DLD1 (cell line): ENCODE results near the gene BZW2.

Experiments used
- in situ Hi-C: cut with HindIII; loops from 2 replicates; pipeline ENCODE4 v1.10.0; 2017; ENCODE audit warnings: low sequenced_read_pairs

The BZW2 gene

DNA sequence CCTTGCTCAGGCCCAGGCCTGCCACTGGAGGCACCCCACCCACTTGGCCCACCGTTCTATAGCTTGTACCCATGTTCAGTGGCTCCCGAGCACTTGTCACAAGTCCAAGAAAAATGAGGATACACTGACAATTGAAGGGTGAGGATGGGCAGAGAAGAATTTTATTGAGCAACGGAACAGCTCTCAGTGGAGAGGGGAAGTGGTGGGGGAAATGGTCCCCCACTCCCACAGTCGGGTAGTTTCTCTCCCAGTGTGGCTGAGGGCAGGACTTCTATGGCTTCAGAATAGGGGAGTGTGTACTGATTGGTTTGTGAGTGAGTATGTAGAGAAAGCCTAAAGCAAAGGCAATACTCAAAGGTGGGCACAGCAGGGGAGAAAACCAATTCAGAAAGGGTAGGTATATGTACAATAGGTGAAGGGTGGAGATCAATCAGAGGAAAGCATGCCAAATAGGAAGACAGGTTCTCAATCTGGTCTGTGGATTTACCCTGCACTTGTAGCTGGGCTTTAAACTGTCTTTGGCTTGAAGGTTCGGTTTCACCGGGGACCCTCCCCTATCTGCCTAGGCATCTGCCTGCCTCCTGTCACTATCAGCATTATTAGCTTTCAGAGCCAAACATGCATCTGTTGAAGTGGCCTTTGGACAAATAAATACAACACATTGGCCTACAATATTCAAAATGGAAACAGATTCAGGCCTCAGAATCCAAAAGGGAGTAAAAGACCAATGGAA is 98.7 kb downstream of the BZW2 start:
- in situ Hi-C loops: no loop called here

DNA sequence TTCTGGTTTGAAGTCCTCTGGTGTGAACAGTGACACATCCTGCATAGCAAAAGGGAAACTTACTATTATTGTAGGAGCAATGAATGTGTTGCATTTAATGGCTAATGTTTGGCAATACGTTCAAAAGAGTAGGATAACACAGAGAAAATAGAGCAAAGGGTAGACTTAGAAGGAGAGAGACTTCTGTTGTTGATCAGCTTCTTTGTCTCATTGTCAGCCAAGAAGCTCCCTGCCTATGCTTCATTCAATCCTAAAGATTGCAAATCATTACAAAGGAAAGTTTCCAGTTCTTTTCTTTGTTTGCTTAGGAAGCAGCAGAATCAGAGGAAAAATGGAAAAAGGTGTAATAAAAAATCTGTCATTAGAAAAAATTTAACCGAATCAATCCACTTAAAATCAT is 99.7 kb downstream of the BZW2 start:
- in situ Hi-C loops: no loop called here

DNA sequence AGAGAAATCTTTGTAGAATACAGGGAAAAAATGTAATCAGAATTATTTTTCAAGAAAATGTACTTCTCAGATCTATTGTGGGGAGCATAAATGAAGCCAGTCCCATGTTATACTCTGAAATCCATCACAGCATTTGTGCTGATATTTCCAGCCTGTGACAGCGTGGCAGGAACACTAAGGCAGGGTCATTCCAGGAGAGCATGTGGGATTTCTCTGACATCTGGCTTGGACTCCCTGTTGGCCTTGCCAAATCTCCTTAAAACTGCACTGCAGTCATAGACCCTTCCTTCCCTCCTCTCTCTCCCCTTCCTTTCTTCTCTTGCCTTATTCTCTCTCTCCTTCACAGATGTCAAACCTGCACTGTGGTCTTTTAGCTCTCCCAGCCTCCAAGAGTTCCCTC is 101.1 kb downstream of the BZW2 start:
- in situ Hi-C loops: no loop called here

DNA sequence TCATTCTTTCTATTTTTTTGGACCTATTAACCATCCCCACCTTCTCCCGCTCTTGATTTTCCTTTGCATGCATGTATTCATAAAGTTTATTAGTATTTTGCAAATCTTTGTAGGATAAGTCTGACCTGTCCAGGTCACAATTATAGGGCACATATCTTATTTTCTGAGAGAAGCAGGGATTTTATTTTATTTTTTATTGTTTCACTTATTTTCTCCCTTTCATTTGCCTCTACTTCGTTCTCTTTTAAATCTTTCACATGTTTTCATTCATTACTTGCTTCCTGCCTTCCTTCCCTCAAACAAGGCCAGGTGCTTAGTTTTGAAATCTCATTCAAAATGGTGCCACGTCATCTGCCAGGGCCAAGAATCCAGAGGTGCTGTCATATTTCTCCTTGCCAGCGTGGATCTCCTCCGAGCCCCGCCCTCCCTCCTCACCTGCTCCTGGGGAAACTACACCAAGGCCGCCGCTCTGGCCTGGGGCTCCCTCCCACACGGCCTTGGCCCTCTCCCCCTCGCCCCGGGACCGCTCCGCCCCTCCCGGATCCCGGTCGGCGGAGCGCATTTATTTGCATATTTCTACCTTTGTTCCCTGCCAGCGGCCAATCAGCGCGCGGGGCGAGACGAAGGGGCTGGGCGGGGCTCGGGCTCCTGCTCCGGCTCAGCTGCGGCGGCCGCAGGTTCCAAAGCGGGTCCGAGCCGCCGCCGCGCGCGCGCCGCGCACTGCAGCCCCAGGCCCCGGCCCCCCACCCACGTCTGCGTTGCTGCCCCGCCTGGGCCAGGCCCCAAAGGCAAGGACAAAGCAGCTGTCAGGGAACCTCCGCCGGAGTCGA is 107.3 kb downstream of the BZW2 start, which contains the start of gene TSPAN13:
TSS of gene TSPAN13 (plus strand) at position 654 of the 830 bp plus-strand sequence. CDS start 213 bp downstream, outside the sequence.
- in situ Hi-C loops: no loop called here

DNA sequence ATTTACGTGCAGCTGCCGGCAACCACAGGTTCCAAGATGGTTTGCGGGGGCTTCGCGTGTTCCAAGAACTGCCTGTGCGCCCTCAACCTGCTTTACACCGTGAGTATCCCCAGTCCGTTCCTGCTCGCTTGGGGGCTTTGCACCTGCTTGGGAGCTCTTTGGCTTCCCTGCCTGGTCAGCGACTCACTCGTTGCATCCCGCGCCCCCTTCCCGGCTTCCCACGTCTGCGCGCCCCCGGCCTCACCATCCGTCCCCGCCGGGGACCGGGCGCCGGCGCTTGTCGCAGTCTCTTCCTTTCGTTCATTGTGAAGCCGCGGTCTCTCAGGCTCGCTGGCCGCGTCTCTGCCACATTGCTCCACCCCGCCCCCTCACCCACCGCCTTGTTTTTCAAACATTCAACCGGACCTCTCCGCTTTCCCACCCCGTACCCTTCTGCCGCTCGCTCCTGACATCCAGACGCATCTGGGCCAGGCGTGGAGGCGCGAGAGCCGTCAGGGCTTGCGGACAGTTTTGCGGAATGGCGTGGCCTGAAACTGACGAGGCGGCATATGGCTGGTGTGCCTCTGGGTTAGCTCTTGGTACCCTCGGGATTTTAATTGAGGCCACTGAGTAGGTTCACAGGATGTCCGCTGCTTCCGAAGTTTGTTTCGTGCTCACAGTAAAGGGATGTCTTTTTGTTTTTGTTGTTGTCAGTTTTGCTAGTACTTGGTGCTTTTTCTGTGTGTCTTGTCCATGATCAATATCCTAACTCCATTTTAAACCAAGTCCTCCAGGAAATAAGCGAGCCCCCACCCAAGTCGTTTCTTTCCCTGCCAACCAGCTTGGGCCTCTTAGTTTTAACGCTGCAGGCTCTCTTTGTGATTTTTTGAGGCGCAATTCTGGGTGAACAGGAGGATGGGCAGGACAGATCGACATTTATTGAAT is 108.2 kb downstream of the BZW2 start:
- in situ Hi-C loops: no loop called here

DNA sequence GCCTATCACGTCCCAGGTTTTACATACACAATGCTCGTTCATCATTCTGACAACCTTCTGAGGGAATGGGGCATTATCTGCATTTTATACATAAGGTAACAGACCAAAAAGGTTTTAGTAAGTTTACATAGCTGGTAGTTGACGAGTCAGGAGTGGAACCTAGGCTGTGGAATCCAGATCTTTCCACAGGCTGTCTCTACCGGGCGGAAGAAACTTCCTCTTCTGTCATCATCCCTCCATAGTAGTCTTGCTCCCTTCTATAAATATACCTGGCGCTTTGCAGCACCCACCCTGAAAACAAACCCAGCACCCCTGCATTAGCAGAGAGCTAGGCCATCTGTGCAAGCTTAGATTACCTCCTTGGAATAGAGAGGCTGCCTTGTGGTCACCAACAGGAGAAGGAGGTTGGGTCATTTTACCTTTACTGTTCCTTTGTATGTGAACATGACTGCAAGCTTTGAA is 108.9 kb downstream of the BZW2 start:
- in situ Hi-C loops: no loop called here

DNA sequence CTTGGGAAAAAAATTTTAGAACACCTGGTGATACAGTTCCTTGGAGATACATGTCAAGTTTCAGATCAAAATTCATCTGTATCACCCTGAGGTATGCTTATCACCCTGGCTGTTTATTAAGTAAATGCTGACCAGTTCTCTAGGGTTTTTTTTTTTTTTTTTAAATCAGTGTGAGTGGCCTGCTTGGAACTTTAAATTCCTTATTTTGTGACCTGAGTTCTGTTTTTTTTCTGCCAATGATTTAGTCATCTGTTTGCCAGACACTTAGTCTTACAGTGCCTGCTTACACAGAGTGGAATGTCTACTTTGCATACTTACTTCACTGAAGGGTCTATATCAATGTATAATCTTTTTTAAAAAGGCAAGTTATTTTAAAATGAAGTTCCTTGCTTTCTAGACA is 109.4 kb downstream of the BZW2 start:
- in situ Hi-C loops: no loop called here
